Endometrial microvascular endothelial cells (primary cell): Measurements from ENCODE around the gene HIVEP1. TPM values are rescaled to one million over a fixed set of nuclear protein-coding genes. Genes with fewer than 3 reads are reported as not detected.

Experiments
- in situ Hi-C: cut with HindIII; loops from 2 replicates; pipeline ENCODE4 v1.10.0; 2017; ENCODE audit warnings: low sequenced_read_pairs, low pct_unique_long_range_greater_than_20kb; ENCODE audit errors: inconsistent ontology term
- total RNA-seq: library from RNA; depleted of rRNA; stranded (reverse); fragments of >200 nt; gene quantifications from one replicate; pipeline ENCODE4 v1.2.3, GENCODE V29; 2015; ENCODE audit errors: inconsistent ontology term

Gene HIVEP1
- total RNA-seq, 1 donor from 2014 or later: 23.0 TPM

- in situ Hi-C loops: no loop called here
Measured at GRCh38 chr6:12032783-12033573, 20.9 kb downstream of the HIVEP1 start.

GRCh38 chr6:12033770-12034169 lies 21.7 kb downstream of the HIVEP1 start:
- in situ Hi-C loops: no loop called here

GRCh38 chr6:12034349-12034748 lies 22.2 kb downstream of the HIVEP1 start:
- in situ Hi-C loops: no loop called here

GRCh38 chr6:12034837-12035236 lies 22.7 kb downstream of the HIVEP1 start:
- in situ Hi-C loops: no loop called here

GRCh38 chr6:12036766-12037165 lies 24.7 kb downstream of the HIVEP1 start:
- in situ Hi-C loops: no loop called here

- in situ Hi-C loops: no loop called here
Measured at GRCh38 chr6:12037798-12038197, 25.7 kb downstream of the HIVEP1 start.

- in situ Hi-C loops: no loop called here
Measured at GRCh38 chr6:12039540-12040459, 27.7 kb downstream of the HIVEP1 start.

- in situ Hi-C loops: no loop called here
Measured at GRCh38 chr6:12047304-12047703, 35.2 kb downstream of the HIVEP1 start.

- in situ Hi-C loops: no loop called here
Measured at GRCh38 chr6:12047792-12048432, 35.8 kb downstream of the HIVEP1 start.

- in situ Hi-C loops: no loop called here
Measured at GRCh38 chr6:12048609-12049008, 36.5 kb downstream of the HIVEP1 start.

- in situ Hi-C loops: no loop called here
Measured at GRCh38 chr6:12049165-12049564, 37.1 kb downstream of the HIVEP1 start.

GRCh38 chr6:12051861-12052368 lies 39.8 kb downstream of the HIVEP1 start:
- in situ Hi-C loops: no loop called here

- in situ Hi-C loops: no loop called here
Measured at GRCh38 chr6:12058172-12058961, 46.3 kb downstream of the HIVEP1 start.

GRCh38 chr6:12060780-12061609 lies 48.9 kb downstream of the HIVEP1 start:
- in situ Hi-C loops: no loop called here

GRCh38 chr6:12062605-12063004 lies 50.5 kb downstream of the HIVEP1 start:
- in situ Hi-C loops: no loop called here

- in situ Hi-C loops: no loop called here
Measured at GRCh38 chr6:12064131-12064530, 52.0 kb downstream of the HIVEP1 start.

GRCh38 chr6:12064538-12065071 lies 52.5 kb downstream of the HIVEP1 start:
- in situ Hi-C loops: no loop called here
